DLD1 (cell line): ENCODE measurements around the gene FHAD1.

Experiments used
- in situ Hi-C: cut with HindIII; loops from 2 replicates; pipeline ENCODE4 v1.10.0; 2017; ENCODE audit warnings: low sequenced_read_pairs

Gene FHAD1

DNA sequence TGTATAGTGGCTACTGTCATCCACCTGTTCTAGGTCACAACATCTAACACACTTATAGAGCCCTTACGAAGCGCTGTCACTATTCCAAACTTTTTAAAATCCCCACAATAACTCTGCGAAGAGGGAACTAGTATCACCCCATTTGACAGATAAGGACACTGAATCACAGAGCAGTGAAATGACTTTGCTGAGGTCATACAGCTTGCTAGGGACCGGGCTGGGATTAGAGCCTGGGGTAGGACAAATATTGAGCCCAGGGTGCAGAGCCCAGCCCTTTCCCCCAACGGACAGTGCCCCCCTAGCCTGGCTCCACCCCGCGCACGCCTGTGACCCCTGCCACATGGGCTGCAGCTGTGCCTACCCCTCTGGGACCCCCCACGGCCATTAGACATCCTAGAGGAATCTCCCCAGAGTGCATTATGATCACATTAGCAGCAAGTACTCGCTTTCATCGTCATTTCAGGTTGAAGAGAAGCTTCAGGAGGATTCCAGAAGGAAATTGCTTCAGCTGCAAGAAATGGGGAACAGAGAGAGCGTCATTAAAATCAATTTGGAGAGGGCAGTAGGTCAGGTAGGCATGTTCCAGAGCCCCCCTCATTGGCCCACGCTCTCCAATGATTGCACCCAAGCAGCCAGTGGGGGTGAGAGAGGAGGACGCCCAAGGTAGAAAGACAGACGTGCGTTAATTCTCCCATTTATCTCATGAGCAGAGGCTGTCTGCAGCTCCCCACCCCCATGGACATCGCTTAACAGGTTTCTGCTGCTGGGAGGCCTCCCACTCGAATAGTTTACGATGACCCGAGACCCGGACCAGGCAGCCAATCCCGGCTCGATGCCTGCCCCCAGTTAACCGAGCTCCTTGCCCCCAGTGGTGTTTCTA lies 77.2 kb downstream of the FHAD1 start:
- in situ Hi-C loops, result loop anchor here (5.0 to 10.0 kb wide), 2 partner anchors 88 to 121 kb away; no protein-coding TSS in a partner anchor

DNA sequence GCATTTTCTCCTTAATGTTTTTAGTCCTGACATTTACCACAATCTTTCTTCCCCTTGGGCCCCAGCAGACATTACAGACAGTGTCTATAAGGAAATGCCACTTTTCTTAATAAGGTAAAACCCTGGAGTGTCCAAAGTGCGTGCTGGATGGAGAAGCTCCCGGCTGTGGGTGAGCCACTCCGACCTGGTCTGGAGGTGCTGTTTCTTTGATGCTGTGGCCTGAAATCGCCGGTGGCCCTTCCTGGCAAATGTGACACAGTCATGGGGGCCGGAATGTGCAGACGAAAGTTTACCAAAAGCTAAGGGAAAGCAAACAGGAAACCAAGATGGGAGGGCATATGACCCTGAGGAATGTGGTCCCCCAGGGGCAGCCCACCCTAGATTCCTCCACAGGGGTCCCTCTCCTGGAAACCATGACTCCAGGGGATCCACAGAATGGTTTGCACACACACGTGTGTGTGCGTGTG lies 77.9 kb downstream of the FHAD1 start:
- in situ Hi-C loops, result loop anchor here (5.0 to 10.0 kb wide), 2 partner anchors 87 to 120 kb away; no protein-coding TSS in a partner anchor

GRCh38 chr1:15325375-15326085 lies 78.5 kb downstream of the FHAD1 start:
- in situ Hi-C loops, result loop anchor here (10.0 kb wide), 1 partner anchor 119 kb away; no protein-coding TSS in a partner anchor

- in situ Hi-C loops, result loop anchor here (10.0 kb wide), 1 partner anchor 118 kb away; no protein-coding TSS in a partner anchor
These were observed 79.9 kb downstream of the FHAD1 start for GRCh38 chr1:15326691-15327588.

DNA sequence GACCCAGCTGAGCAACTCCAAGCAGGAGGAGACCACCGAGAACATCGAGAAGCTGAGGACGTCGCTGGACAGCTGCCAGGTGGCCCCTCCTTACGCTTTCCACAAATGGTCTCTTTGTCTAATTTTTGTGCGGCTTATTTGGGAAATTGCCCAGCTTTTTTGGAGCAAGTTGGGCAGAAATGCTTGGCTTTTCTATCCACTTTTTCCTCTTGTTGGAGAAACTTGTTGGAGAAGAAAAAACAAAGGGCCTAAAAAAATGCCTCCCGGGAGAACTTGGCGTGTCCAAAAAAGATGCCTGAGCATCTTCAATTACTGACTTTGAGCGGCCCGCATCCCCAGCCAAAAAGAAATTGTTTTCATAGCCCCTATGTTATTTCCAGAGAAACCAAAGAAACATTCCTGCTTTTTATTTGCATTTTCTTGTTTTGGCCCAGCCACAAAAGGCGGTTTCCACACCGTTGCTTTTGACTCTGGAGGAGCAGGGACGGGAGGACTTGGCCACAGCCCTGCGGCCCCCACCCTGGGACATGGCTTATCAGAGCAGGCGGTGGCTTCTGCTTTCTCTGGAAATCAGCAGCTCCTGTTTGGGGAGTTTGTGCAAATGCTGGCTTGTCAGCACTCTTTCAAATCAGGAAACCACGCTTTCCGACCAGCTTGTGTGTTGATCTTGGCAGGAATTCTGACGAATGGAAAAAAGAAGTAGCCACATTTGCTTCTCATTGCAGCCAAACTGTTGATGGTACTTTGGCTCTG lies 81.5 kb downstream of the FHAD1 start:
- in situ Hi-C loops, result loop anchor here (10.0 kb wide), 1 partner anchor 116 kb away; no protein-coding TSS in a partner anchor

DNA sequence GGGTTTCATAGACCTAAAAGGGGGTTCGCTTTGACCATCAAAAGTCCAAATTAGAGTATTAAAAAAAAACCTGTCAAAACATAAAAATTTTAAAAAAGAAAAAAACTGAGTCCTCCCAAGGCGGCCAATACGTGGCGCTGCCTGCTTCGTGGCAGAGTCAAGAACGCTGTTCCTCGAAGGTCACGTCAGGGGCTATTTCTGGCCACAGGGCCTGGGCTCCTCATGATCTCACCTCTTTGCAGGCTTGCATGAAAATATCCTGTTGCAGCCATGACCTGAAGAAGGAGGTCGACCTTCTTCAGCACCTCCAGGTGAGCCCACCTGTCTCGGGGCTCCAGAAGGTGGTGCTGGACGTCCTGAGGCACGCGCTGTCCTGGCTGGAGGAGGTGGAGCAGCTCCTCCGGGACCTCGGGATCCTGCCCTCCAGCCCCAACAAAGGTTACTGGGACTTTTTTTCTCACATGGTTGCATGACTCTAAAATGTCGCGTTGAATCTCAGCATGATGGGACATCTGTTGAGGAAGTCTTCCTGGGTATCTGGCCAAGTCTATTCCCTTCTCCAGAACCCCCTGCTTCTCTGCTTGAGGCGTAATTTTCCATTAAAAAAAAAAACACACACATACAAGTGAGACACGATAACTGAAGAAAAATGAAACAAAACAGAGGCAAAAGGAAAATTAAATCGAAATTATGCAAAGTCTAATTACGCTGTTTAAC lies 82.2 kb downstream of the FHAD1 start:
- in situ Hi-C loops, result loop anchor here (10.0 kb wide), 1 partner anchor 116 kb away; no protein-coding TSS in a partner anchor

GRCh38 chr1:15330028-15330427 lies 83.0 kb downstream of the FHAD1 start:
- in situ Hi-C loops, result no loop called here

DNA sequence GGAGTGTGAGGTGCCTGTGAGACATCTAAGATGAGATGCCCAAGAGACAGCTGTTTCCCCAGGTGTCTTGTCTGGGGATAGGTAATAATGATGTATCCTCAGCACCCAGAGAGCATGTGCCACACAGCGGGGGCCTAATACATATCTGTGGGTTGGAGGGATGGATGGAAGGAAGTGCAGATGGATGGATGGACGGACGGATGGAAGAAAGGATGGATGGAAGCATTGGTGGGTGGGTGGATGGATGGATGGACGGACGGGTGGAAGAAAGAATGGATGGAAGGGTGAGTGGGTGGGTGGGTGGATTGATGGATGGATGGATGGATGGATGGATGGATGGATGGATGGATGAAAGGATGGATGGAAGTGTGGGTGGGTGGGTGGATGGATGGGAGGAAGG lies 84.2 kb downstream of the FHAD1 start:
- in situ Hi-C loops, result no loop called here

DNA sequence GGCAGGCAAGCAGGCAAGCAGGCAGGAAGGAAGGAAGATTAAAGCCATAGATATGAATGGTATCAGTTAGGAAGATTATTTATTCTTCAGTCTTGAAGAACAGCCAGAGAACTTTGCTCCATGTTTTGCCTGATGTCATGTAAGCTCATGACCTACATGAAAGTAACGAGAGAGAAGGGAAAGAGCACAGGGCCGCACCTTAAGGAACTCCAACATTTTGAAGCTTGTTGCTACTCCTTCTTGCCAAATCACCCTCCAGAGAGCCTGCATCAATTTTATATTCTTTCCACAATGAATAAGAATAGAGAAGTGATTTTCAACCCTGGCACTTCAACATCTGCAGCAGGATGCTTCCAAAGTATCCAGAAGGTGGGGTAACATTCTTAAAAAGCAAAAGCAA lies 84.7 kb downstream of the FHAD1 start:
- in situ Hi-C loops, result no loop called here

GRCh38 chr1:15332525-15332924 lies 85.5 kb downstream of the FHAD1 start:
- in situ Hi-C loops, result no loop called here

- in situ Hi-C loops, result no loop called here
These were observed 86.1 kb downstream of the FHAD1 start for GRCh38 chr1:15332952-15333715.

GRCh38 chr1:15334995-15335394 lies 88.0 kb downstream of the FHAD1 start:
- in situ Hi-C loops, result no loop called here

- in situ Hi-C loops, result no loop called here
These were observed 89.8 kb downstream of the FHAD1 start for GRCh38 chr1:15336866-15337265.

DNA sequence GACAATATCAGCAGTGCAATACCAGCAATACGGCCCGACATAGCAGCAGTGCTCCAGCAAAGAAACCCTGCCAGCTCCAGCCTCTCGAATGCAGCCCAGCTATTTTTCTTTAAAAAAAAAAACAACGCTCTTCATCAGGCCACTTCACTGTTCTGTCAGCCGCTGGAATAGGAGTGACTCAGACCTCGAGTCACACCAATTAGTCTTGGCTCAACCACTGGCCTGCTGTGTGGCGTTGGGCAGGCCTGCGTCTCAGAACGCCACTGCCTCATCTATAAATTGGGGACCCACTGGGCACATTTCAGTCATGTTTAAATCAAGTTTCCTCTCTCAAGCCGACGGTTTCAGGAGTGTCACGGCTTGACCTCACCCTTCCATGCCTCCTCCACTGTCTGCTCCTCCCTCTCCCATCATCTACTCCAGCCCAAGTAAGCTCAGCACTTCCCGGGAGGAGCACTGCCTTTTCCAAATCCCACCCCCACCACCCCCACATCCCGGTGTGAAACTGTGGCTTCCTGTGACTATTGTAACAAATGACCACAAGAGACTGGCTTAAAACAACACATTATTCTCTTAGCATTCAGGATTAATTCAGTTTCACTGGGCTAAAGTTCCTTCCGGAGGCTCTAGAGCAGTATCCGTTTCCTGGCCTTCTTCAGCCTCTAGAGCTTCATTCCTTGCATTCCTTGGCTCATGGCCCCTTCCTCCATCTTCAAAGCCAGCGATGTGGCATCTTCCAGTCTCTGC lies 90.8 kb downstream of the FHAD1 start:
- in situ Hi-C loops, result no loop called here

DNA sequence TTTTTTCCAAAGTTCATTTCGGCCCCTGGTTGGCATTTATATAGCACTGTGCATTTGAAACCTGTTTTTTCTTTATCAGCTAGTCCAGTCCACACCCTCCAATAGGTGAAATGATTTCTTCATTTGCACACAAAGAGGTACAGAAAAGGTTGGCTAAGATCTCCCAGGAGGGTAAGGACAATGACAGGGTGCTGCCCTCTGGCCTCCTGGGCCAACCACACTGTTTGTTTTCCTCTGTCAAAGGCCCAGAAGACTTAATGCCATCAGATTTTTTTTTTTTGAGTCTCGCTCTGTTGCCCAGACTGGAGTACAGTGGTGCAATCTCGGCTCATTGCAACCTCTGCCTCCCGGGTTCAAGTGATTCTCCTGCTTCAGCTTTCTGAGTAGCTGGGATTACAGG lies 92.5 kb downstream of the FHAD1 start:
- in situ Hi-C loops, result no loop called here

GRCh38 chr1:15341228-15341627 lies 94.2 kb downstream of the FHAD1 start:
- in situ Hi-C loops, result no loop called here

DNA sequence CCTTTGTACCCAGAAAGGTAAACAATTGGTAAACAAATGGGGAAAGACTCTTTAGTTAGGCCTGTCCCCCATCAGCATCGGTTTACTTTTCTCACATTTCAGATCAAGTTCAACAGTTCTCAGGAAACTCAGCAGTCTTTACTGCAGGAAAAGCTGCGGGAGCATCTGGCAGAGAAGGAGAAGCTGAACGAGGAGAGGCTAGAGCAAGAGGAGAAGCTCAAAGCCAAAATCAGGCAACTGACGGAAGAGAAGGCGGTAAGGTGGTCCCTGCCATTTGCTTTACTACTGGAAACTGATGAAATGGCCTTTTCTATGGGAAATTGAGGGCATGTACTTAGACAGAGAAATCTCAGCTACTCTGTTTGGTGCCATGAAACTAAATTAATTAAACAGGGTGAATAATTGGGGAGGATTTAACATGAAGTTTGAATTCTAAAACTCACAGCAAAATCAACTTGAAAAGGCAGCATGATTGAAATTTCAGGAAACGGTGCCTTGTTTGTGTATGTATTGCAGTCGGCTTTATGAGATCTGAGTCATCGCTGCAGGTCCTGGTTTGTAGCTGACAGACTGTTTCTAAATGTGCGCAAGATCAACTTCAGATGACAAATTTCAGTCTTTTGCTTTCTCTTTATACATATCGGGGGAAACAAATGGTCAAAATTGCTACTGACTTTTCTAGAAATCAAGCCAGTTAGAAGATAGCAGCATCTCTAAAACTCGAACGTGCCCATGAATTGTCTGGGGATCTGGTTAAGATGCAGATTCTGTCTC lies 94.8 kb downstream of the FHAD1 start:
- in situ Hi-C loops, result no loop called here
